NCI-H82 (cell line): ENCODE data around the gene PSMC3.

ENCODE experiments used
- DNase-seq: peaks from one replicate; lab custom pipeline; 2025; lab: John Stamatoyannopoulos, UW

The PSMC3 gene

DNA sequence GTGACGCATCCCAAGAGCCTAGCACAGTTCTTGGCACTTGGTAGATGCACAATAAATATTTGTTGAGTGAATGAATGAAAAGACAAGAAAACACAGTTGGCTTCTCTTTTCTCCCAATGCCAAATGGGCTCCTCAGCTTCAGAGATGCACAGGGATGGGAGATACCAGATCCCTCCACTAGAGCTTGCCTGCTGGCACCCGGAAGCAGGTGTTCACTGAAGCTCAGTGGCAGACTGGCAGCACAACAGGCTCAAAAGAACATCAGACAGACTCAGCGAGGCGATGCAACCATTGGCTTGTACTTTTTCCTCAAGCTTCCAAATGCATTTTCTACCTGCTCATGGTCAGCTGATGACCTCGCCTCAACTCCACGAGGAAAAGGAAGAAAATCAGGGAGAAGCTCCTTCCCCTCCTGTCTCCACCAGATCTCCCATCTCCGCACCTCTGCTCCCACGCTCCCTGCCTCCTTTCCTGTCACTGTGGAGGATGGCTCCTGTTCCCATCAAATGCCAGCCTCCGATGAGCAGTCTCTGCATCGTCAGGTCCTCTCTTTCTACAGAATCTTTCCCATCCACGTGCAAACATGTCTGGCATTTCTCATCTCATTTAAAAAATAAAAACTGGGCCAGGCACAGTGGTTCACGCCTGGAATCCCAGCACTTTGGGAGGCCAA, 16.9 kb upstream of the PSMC3 start:
- DNase-seq = peak; percentile 47

DNA sequence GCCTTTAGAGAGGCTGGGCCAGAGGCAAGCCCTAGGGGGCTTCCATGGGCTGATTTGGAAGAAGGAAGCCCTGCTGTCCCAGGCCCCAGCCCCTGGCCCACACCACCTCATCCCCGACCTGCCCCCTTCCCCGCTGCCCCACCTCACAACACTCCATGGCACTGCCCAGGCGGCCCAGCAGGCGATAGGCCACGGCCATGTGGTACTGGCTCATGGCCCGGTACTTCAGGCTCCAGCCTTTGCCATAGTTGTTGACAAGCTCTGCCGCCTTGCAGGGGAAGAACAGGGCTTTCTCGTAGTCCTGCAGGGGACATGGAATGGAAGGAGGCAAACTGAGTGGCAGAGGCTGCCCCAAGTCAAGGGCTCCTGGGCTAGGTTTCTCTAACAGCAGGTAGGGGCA, 16.3 kb upstream of the PSMC3 start:
- DNase-seq = no peak

DNA sequence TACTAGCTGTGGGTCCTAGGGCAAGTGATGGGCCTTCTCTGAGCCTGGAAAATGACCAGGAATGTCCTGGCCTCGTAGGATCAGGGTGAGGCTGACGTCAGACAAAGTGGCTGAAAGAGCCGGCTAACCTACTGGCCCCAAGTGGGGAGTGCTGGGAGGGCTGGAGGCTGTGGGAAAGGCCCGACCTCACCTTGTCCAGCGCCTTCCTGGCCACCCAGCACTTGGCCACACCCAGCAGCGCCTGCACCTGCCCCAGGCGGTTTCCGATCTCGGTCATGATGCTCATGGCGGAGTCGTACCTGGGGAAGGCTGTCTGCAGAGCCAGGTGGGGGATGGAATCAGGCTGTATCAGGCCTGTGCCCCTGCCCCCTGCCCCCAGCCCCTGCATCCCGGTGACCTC, 15.2 kb upstream of the PSMC3 start:
- DNase-seq = no peak

DNA sequence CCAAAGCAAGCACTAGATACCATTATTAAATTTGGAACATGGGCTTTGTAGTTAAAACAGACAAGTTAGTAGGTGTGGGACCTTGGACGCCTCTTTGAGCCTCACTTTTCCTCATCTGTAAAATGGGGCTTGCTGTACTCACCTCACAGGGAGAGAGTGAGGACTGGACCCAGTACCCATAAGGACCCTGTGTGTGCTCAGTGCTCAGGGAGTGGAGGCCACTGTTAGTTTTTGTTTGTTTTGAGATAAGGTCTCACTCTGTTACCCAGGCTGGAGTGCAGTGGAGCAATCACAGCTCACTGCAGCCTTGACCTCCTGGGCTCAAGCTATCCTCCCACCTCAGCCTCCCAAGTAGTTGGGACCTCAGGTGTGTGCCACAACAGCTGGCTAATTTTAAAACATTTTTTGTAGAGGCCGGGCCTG, 13.8 kb upstream of the PSMC3 start:
- no peak for DNase-seq

DNA sequence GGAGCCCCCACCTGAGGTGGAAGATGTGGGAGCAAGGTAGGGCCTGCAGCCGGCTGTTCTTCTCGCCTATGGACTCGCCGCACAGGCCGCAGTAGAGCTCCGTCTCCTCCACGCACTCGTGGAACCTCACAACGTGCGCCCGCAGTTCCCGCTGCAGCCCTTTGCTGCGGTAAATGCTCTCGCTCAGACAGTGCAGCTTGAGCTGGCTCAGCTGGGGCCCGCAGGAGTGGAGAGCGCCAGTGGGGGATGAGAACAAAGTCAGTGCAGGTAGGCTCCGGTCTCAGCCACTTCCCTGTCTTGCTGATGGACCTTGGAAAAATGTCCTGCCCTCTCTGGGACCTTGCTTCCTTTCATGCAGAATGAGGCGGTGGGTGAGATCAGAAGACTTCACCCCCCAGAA, 12.5 kb upstream of the PSMC3 start:
- DNase-seq = no peak

DNA sequence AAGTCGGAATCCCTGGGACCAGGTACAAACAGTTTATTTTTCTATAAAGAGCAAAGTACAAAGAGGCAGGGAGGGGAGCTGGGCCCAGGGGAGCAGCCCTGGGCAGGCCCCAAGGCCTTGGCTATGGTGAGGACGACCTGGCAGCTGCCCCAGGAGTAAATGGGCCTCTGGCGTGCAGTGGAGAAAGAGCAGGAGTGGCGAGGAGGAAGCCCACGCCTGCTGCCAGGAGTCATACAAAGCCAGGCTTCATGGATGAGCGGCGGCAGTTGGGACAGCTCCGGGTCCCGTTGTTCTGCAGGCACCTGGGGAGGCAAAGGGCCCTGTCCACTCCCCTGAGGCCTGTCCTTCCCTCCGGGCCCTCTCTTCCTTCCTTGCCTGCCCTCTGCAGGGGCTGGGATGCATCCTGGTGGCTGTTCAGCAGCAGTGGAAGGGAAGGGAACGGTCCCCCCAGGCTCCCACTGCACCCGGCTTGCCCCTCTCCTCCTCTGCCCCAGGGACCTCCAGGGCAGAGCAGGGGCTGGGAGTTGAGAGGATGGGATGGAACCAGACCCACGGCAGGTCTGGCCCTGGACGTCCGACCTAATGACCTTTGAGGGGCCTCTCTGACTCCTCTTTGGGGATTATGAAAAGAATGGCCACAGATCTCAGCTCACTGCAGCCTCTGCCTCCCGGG, 11.6 kb upstream of the PSMC3 start:
- DNase-seq = no peak

DNA sequence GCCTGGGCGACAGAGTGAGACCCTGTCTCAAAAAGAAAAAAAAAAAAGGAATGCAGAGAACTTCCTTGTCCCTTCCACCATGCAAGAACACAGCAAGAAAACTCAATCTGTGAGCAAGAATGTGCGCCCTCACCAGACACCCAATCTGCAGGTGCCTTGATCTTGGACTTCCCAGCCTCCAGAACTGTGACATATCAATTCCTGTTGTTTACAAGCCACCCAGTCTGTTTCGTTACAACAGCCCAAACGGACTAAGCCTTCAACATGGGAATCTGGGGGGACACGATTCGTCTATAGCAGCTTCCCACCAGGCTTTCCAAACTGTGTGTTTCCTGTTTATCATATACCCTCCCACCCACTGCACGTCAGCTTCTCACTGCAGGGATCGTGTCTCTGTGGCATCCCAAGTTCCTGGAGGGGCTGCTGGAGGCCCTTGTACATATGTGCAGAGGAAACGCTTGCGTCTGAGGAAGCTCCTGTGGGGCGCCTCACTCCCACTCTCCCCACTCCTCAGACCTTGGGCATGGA, 11.0 kb upstream of the PSMC3 start:
- no peak for DNase-seq

DNA sequence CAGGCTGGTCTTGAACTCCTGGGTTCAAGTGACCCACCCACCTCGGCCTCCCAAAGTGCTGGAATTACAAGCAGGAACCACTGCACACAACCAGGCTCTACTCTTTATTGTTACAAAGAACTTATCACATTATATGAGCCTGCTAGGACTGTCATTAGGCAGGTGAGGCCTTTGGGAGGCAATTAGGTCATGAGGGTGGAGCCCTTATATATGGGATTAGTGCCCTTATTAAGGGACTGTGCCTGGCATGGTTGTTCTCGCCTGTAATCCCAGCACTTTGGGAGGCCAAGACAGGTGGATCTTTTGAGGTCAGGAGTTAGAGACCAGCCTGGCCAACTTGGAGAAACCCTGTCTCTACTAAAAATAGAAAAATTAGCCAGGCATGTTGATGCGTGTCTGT, 10.5 kb upstream of the PSMC3 start:
- DNase-seq = no peak

DNA sequence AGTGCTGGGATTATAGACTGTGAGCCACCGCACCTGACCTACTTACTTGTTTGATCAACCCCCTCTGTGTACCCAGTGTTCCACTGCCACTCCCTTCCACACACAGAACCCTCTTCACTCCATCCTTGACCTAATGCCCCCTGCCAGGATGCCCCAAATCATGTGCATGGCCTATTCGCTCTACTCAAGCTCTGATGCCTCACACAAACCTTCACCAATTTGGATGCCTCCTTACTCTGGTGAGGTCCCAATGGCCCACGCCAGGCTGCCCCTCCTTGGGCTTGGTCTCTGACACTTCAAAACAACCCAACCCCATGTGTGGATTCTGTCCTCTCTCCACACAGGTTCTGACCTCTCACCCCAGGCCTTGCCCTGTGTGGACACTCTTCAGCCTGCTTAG, 9.4 kb upstream of the PSMC3 start:
- no peak for DNase-seq

DNA sequence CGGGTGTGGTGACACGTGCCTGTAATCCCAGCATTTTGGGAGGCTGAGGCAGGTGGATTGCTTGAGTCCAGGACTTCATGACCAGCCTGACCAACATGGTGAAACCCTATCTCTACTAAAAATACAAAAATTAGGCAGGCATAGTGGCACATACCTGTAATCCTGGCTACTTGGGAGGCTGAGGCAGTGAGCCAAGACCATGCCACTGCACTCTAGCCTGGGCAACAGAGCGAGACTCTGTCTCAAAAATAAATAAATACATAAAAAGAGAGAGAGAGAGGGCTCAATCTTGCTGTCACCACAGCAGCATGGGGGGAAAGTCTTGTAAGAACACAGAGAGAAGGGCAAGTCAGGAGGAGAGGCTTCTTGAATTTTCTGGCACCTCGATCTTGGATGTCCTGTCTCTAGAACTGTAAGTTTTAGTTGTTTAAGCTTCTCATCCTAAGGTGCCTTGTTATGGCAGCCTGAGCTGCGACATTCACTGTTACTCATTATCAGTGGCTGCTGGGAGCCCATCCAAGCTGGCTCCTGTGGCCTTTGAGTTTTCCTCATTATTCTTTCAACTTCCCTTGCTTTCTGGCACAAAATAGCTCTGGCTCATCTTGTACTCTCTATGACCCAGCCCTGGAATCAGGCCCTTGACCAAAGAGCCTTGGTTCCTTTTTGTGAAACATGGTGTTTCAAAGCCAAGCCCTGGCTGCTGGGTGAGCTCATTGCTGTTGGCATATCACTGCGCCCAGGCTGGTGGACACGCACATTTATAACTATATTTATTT, 8.0 kb upstream of the PSMC3 start:
- no peak for DNase-seq

DNA sequence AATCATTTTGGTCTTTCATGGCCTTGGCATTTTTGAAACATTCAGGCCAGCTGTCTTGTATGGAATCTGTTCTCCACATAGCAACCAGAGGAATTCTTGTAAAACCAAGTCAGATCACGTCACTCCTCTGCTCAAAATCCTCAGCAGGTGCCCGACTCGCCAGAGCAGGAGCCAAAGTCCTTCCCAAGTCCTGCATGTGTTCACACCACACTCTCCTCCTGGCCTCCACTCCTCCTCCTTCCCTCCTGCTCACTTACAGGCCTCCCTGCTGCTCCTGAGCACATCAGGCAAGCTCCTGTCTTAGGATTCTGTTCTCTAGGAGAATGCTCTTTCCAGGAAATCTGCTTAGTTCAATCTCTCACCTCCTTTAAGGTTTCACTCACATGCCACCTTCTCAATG, 6.9 kb upstream of the PSMC3 start:
- no peak for DNase-seq

DNA sequence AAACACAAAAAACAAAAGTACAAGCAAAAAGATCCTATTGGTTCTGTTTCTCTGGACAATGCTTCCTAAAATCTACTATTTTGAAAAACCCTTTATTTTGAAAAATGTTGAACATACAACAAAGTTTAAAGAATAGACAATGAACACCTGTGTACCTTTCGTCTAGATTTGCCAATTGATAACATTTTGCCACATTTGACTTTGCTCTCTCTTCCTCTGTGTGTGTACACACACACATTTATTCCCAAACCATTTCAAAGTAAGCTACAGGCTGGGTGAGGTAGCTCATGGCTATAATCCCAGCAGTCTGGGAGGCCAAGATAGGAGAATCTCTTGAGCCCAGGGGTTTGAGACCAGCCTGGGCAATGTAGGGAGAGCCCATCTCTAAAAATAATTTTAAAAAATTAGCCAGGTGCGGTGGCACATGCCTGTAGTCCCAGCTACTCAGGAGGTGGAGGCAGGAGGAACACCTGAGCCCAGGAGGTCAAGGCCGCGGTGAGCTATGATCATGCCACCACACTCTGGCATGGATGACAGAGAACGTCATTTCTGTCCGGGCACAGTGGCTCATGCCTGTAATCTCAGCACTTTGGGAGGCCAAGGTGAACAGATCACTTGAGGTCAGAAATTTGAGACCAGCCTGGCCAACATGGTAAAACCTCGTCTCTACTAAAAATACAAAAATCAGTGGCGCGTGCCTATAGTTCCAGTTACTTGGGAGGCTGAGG, 5.3 kb upstream of the PSMC3 start:
- no peak for DNase-seq

DNA sequence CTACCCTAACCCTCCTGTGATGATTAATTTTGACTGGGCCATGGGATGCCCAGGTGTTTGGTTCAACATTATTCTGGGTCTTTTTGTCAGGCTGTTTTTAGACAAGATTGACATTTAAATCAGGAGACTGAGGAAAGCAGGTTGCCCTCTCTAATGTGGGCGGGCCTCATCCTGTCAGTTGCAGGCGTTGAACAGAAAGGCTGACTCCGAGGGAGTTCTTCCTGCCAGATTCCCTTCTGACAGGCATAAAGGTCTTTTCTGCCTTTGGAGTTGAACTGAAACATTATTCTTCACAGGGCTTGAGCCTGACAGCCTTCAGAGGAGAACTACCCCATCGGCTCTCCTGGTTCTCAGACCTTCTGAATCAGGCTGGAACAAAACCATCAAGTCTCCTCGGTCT, 4.3 kb upstream of the PSMC3 start:
- DNase-seq = no peak

DNA sequence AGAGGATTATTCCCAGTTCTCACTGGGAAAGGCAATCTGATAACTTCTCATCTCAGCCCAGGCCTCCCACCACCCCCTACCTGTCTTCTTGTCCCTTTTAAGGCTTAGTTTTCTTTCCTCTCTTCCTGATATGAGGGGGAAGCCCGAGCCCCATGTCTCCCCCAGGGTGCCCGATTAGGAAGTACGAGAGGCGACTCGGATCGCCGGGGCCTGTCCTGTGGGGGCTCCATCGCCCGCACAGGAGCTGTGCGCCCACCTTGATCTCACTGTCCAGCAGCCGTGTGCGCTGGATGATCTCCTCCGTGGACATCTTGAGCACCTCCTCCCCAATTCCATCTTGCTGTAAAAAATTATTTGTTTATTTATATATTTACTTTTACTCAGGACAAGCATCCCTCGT, 628 bp downstream of the PSMC3 start:
- DNase-seq = no peak

DNA sequence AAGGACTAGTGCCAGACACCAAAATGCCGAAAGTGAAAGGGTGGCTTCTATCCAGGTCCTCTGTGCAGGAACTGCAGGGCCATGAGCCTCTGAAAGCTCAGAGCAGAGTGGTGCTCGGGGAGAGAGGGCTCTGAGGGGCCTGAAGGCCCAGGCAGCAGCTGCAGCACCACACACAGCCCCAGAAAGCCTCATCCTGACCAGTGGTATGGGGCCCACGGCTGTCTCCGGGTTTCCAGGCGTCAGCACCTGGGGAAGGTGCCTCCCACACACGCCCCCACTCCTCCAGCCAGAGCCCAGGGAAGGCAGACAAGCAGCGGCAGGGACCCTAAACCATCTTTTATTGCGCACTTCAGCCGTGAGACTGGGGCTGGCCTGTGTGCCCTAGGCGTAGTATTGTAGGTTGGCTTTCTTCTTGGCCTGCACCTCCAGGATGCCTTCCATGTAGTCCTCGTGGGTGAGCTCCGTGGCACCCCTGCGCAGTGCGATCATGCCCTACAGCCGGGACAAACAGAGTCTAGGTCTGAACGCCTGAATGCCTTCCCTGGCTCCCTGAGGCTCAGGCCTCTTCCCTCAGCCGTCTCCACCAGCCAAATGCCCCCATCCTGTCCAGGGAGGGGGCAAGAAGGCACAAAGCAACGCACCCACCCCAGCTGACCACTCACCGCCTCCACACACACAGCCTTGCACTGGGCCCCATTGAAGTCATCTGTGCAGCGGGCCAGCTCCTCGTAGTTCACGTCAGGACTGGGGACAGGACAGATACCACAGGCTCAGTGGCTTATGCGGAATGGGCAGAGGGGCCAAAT, 7.6 kb downstream of the PSMC3 start:
- DNase-seq = no peak

DNA sequence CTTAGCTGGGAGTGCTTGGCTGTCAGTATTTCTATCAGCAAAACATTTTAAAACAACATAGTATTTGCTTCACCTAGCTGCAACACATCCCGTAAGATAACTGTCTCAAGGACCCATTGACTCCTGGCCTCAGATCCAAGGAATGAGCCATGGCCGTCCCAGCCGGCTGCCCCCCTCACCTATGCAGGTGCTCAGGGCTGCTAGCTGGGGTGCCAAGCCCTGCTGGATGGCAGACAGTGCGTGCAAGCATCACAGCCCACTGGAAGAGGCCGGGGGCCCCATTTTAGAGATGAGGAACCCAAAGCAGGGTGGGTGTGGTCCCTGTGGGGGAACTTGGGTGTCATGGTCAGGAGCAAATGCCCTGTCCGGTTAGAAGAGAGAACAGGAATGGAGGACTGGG, 8.5 kb downstream of the PSMC3 start:
- no peak for DNase-seq

DNA sequence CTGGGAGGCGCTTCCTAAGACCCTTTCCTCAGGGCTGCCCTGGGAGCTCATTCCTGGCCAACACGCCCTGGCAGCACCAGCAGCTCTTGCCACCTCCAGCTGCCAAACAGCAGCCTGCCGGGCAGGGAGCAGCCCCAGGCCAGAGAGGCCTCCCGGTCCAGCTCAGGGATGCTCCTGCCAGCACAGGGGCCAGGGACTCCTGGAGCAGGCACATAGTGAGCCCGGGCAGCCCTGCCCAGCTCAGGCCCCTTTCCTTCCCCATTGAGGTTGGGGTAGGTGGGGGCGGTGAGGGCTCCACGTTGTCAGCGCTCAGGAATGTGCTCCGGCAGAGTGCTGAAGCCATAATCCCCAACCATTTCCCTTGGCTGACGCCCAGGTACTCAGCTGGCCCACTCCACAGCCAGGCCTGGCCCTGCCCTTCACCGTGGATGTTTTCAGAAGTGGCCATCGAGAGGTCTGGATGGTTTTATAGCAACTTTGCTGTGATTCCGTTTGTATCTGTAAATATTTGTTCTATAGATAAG, 10.2 kb downstream of the PSMC3 start:
- peak; percentile 41 for DNase-seq

DNA sequence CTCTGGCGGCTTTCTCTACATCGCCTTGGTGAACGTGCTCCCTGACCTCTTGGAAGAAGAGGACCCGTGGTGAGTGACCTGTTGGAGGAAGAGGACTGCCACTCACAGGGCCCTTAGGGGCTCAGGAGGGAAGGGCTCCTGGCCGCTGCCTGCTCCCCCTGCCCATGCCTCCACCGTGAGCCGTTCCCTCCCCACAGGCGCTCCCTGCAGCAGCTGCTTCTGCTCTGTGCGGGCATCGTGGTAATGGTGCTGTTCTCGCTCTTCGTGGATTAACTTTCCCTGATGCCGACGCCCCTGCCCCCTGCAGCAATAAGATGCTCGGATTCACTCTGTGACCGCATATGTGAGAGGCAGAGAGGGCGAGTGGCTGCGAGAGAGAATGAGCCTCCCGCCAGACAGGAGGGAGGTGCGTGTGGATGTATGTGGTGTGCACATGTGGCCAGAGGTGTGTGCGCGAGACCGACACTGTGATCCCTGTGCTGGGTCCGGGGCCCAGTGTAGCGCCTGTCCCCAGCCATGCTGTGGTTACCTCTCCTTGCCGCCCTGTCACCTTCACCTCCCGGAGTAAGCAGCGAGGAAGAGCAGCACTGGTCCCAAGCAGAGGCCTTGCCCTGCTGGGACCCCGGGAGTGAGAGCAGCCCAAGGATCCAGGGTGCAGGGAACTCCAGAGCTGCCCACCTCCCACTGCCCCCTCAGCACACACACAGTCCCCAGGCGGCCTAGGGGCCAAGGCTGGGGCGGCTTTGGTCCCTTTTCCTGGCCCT, 11.0 kb downstream of the PSMC3 start:
- no peak for DNase-seq

DNA sequence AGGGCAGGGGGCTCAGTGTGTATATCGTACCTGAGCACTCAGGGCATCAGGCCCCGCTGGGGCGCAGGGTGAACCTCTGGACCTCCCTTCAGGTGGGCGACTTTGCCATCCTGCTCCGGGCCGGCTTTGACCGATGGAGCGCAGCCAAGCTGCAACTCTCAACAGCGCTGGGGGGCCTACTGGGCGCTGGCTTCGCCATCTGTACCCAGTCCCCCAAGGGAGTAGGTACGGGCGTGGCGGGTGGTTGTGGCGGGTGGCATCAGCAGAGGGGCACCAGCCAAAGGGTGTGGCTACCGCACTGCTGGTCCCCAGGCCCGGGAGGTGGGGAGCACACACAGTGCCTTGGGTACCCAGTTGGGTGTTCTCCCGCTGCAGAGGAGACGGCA, 11.6 kb downstream of the PSMC3 start:
- no peak for DNase-seq

DNA sequence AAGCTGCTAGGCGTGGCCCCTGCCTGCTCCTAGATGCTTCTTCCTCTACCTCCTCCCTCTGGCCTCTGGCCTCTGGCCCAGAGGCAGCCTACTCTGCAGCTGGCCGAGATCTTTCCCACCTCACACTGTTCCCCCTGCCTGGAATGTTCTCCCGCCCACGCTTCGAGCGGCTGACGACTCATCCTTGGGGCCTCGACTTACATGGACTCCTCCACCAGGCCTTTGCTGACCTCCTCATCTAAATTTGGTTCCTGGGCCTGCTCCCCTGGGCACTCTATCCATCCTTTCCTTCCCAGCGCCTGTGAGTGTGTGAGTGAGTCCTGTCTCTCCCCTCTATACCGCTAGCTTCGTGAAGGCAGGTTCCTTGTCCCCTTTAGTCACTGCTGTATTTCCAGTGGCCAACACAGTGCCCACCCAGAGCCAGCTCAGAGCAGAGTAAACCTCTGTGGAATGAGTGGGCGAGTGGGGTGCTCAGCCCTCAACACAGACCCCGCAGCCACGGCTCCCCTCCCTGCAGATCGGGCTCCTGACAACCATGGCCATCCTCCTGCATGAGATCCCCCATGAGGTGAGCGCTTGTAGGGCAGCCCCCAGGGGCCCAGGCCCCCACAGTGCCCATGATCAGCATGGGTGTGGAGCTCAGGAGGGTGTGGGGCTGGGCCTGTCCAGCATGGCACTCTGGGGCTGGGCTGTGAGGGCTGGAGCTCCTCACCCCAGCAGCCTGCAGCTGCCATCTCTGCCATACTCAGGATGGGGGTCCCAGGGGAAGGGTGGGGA, 12.1 kb downstream of the PSMC3 start:
- DNase-seq = no peak
